Measurements from ENCODE around the gene ZNF708.
"Not testable (repeated sequence)": the region's sequence is repeated elsewhere in the genome, so short reads cannot be mapped to it uniquely, and the experiment has no call there.

The ZNF708 gene

GRCh38 chr19:21259421-21260124 is 69.6 kb downstream of the ZNF708 start:
- not testable (repeated sequence) for FAIRE-seq

DNA sequence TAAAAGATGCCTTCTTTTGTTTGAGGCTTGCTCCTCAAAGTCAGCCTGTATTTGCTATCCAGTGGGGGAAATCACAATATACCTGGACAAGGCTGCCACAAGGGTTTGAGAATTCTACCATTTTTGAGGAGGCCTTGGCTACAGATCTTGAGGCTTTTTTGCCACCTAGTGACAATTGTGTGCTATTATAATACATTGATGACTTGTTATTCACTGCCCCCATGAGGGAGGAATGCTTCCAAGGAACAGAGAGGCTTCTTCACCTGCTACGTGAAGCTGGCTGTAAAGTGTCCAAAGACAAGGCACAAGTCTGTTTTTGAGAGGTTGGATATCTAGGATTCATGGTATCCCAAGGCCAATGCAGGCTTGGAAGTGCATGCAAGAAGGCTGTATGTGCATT is 72.5 kb downstream of the ZNF708 start:
- no peak for FAIRE-seq

Measured in G401.6 (cell line).